Stimulated activated CD4-positive, alpha-beta T cell treated with anti-CD3 and anti-CD28 coated beads, Interleukin-12 subunit alpha, Interleukin-12 subunit beta, amount 100 ng/mL, for 48 hours (primary cell): Measurements from ENCODE around the gene CACNA1E.

Source experiments
- DNase-seq, 3 donors: peaks; one replicate each; pipeline ENCODE4 v3.0.0-alpha.2; 2020; ENCODE audit warnings: low read depth in 2 of 3, low spot score in 1 of 3

CACNA1E gene

GRCh38 chr1:181748013-181748412, 264.7 kb downstream of the CACNA1E start:
- no peak for DNase-seq

- no peak for DNase-seq
These were observed 270.8 kb downstream of the CACNA1E start for GRCh38 chr1:181754103-181754502.

GRCh38 chr1:181759481-181759880, 276.2 kb downstream of the CACNA1E start:
- no peak for DNase-seq

GRCh38 chr1:181763736-181764135, 280.4 kb downstream of the CACNA1E start:
- DNase-seq: no peak

GRCh38 chr1:181765451-181766026, 282.2 kb downstream of the CACNA1E start:
- no peak for DNase-seq

GRCh38 chr1:181767001-181767708, 283.8 kb downstream of the CACNA1E start:
- no peak for DNase-seq

GRCh38 chr1:181768211-181768929, 285.1 kb downstream of the CACNA1E start:
- no peak for DNase-seq

GRCh38 chr1:181768930-181769280, 285.6 kb downstream of the CACNA1E start:
- no peak for DNase-seq

- DNase-seq: no peak
These were observed 286.5 kb downstream of the CACNA1E start for GRCh38 chr1:181769846-181770245.

- DNase-seq: no peak
These were observed 289.4 kb downstream of the CACNA1E start for GRCh38 chr1:181772714-181773113.

GRCh38 chr1:181776044-181776443, 292.7 kb downstream of the CACNA1E start:
- no peak for DNase-seq

GRCh38 chr1:181777286-181777685, 294.0 kb downstream of the CACNA1E start:
- no peak for DNase-seq

- DNase-seq: no peak
These were observed 294.5 kb downstream of the CACNA1E start for GRCh38 chr1:181777812-181778211.

- no peak for DNase-seq
These were observed 295.4 kb downstream of the CACNA1E start for GRCh38 chr1:181778640-181779260.

GRCh38 chr1:181779343-181779742, 296.0 kb downstream of the CACNA1E start:
- no peak for DNase-seq

- DNase-seq: no peak
These were observed 299.9 kb downstream of the CACNA1E start for GRCh38 chr1:181783208-181783607.

GRCh38 chr1:181784039-181784683, 300.8 kb downstream of the CACNA1E start:
- DNase-seq: no peak

- DNase-seq: no peak
These were observed 306.1 kb downstream of the CACNA1E start for GRCh38 chr1:181789395-181789794.

GRCh38 chr1:181791721-181792120, 308.4 kb downstream of the CACNA1E start:
- DNase-seq: no peak

- no peak for DNase-seq
These were observed 310.5 kb downstream of the CACNA1E start for GRCh38 chr1:181793831-181794230.

GRCh38 chr1:181794332-181794731, 311.0 kb downstream of the CACNA1E start:
- DNase-seq: no peak
